Smooth muscle cell (in vitro differentiated cells): ENCODE data around the gene PCLO. TPM values are rescaled to one million over a fixed set of nuclear protein-coding genes. Genes with fewer than 3 reads are reported as not detected.

ENCODE experiments used
- DNase-seq: peaks from one replicate; lab custom pipeline; 2025; ENCODE audit not compliant: unreplicated experiment; lab: John Stamatoyannopoulos, UW
- H2AFZ ChIP-seq: fragments of 200-600 bp; sonication (generic); 2 replicates; pipeline ENCODE4 v1.6.0; 2016; ENCODE audit warnings: antibody characterized with exemption, low read depth, mild to moderate bottlenecking
- H3F3A ChIP-seq: fragments of 200-600 bp; sonication (generic); 2 replicates; pipeline ENCODE4 v1.6.0; 2017; ENCODE audit warnings: antibody characterized with exemption, low read depth
- H3K27ac ChIP-seq: fragments of 200-600 bp; sonication (generic); 2 replicates; pipeline ENCODE4 v1.5.1; 2016; ENCODE audit warnings: low read depth, mild to moderate bottlenecking
- H3K27me3 ChIP-seq: fragments of 200-600 bp; sonication (generic); 2 replicates; pipeline ENCODE4 v1.6.1; 2016; ENCODE audit warnings: low read depth, mild to moderate bottlenecking
- H3K36me3 ChIP-seq: fragments of 200-600 bp; sonication (generic); 2 replicates; pipeline ENCODE4 v1.5.1; 2016; ENCODE audit warnings: low read depth
- H3K4me1 ChIP-seq: fragments of 200-600 bp; sonication (generic); 2 replicates; pipeline ENCODE4 v1.5.1; 2016; ENCODE audit warnings: low read depth
- H3K4me2 ChIP-seq: fragments of 200-600 bp; sonication (generic); 2 replicates; pipeline ENCODE4 v1.6.0; 2016; ENCODE audit warnings: mild to moderate bottlenecking
- H3K4me3 ChIP-seq: fragments of 200-600 bp; sonication (generic); 2 replicates; pipeline ENCODE4 v1.5.1; 2016; ENCODE audit warnings: mild to moderate bottlenecking
- H3K79me2 ChIP-seq: fragments of 200-600 bp; sonication (generic); 2 replicates; pipeline ENCODE4 v1.6.0; 2016; ENCODE audit warnings: low read depth, mild to moderate bottlenecking
- H3K9ac ChIP-seq: fragments of 200-600 bp; sonication (generic); 2 replicates; pipeline ENCODE4 v1.6.0; 2016; ENCODE audit warnings: low read depth
- H3K9me3 ChIP-seq: fragments of 200-600 bp; sonication (generic); replicated peaks from 2 replicates; pipeline ENCODE4 v1.5.1; 2016; ENCODE audit warnings: low read depth
- H4K20me1 ChIP-seq: fragments of 200-600 bp; sonication (generic); 2 replicates; pipeline ENCODE4 v1.6.0; 2016; ENCODE audit warnings: low read depth
- WGBS: methylation state at CpG from one replicate; pipeline ENCODE4 v1.1.7; 2016; ENCODE audit warnings: low lambda C conversion rate; 5-methylcytosine and 5-hydroxymethylcytosine counted together
- polyA plus RNA-seq: library from polyadenylated mRNA; unstranded; fragments of >200 nt; fragmentation: Nextera tagmentation; extraction: Ambion mirVana; gene quantifications from 2 replicates; pipeline ENCODE4 v1.2.1, GENCODE V29; 2016
- total RNA-seq: library from RNA; depleted of rRNA; stranded (reverse); fragments of >200 nt; gene quantifications from 2 replicates; pipeline ENCODE4 v1.2.3, GENCODE V29; 2014
- TF ChIP-seq, protein P1 (sequence below): fragments of 200-600 bp; sonication (generic); IDR thresholded peaks from 2 replicates; pipeline ENCODE4 v1.5.1; 2017; ENCODE audit warnings: borderline replicate concordance, mild to moderate bottlenecking, antibody characterized with exemption; ENCODE audit not compliant: insufficient read depth, poor library complexity, severe bottlenecking

Gene PCLO
- total and polyA plus RNA-seq, 2 experiments from 2014 or later: 0.42 to 1.9 TPM

DNA sequence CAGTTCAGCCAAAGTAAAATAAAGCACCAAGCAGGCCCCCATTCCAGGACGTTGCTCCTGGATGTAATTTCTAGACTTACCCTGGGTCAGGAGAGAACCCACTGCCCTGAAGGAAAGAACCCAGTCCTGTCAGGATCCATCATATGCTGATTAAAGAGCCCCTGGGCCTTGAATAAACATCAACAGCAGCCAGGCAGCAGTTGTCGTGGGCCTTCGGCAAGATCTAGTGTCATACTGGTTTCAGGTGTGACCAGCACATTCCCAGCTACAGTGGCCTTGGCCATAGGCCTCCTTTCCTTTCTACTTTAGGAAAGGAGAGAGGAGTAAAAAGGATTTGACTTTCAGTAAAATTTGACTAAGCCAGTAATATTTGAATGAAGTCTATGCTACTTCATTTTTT, 430.0 kb downstream of the PCLO start:
- no peaks in the 10 kb centered on the region for H3K4me1 ChIP-seq
- TF ChIP-seq, protein P1, sequence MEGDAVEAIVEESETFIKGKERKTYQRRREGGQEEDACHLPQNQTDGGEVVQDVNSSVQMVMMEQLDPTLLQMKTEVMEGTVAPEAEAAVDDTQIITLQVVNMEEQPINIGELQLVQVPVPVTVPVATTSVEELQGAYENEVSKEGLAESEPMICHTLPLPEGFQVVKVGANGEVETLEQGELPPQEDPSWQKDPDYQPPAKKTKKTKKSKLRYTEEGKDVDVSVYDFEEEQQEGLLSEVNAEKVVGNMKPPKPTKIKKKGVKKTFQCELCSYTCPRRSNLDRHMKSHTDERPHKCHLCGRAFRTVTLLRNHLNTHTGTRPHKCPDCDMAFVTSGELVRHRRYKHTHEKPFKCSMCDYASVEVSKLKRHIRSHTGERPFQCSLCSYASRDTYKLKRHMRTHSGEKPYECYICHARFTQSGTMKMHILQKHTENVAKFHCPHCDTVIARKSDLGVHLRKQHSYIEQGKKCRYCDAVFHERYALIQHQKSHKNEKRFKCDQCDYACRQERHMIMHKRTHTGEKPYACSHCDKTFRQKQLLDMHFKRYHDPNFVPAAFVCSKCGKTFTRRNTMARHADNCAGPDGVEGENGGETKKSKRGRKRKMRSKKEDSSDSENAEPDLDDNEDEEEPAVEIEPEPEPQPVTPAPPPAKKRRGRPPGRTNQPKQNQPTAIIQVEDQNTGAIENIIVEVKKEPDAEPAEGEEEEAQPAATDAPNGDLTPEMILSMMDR: no peak
- no peak overlapping the region for H3K4me3 ChIP-seq
- no peak for DNase-seq
- no peaks in the 10 kb centered on the region for H3K36me3 ChIP-seq
- WGBS: 87% methylated on average over 3 of the region's 3 CpGs
- no peak overlapping the region for H3K4me2 ChIP-seq
- H4K20me1 ChIP-seq: no peaks in the 10 kb centered on the region
- no peaks in the 10 kb centered on the region for H3K79me2 ChIP-seq
- H3K9ac ChIP-seq: no peak overlapping the region
- H2AFZ ChIP-seq: no peak overlapping the region
- H3K27ac ChIP-seq: no peak overlapping the region
- no peaks in the 10 kb centered on the region for H3K9me3 ChIP-seq
- H3F3A ChIP-seq: no peaks in the 10 kb centered on the region
- H3K27me3 ChIP-seq: no peaks in the 10 kb centered on the region

DNA sequence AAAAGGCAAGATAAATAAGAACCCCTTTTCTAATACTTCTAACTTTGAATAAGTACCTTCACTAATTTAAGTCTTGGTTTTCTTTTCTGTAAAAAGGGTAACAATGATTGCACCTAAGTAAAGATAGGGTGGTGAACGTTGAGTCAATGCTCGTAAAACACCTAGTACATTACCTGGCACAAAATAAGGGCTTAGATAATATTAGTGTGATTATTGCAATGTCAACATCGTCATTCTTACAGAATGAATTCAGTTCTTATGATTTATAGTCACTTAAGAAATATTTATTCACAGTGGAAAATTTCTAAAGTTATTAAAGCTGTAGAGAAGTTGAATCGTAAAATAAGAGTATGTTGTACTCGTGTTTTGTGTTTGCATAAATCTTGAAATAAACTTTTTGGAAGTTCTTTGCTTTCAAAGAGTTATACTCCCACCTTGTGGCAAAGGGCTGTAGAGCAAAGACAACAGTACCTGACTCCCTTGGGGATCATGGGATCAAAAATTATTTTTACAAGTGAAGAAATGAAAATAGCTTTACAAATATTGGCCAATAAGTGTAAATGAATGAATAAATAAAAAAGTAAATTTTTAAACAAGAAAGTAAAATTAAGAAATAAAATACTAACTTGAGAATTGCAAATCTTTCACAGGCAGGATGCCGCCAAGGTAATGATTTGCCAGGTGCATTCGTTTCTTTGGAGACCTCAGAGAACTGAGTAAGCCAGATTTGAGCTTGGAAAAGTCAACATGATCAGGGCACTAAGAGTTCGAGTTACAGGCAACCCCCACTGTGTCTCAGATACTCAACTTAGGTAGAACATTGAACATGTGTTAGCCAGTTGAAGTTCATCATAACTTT, 433.3 kb downstream of the PCLO start:
- no peaks in the 10 kb centered on the region for H3K79me2 ChIP-seq
- H3K9ac ChIP-seq: no peak overlapping the region
- H3K4me3 ChIP-seq: no peak overlapping the region
- no peak overlapping the region for H2AFZ ChIP-seq
- WGBS: 51% methylated on average over 8 of the region's 8 CpGs
- H3K9me3 ChIP-seq: no peaks in the 10 kb centered on the region
- no peak for DNase-seq
- no peaks in the 10 kb centered on the region for H4K20me1 ChIP-seq
- no peak overlapping the region for H3K4me2 ChIP-seq
- no peaks in the 10 kb centered on the region for H3K27me3 ChIP-seq
- H3F3A ChIP-seq: no peaks in the 10 kb centered on the region
- TF ChIP-seq, protein P1: peak; percentile 88
- H3K36me3 ChIP-seq: no peaks in the 10 kb centered on the region
- H3K27ac ChIP-seq: no peak overlapping the region
- no peaks in the 10 kb centered on the region for H3K4me1 ChIP-seq

DNA sequence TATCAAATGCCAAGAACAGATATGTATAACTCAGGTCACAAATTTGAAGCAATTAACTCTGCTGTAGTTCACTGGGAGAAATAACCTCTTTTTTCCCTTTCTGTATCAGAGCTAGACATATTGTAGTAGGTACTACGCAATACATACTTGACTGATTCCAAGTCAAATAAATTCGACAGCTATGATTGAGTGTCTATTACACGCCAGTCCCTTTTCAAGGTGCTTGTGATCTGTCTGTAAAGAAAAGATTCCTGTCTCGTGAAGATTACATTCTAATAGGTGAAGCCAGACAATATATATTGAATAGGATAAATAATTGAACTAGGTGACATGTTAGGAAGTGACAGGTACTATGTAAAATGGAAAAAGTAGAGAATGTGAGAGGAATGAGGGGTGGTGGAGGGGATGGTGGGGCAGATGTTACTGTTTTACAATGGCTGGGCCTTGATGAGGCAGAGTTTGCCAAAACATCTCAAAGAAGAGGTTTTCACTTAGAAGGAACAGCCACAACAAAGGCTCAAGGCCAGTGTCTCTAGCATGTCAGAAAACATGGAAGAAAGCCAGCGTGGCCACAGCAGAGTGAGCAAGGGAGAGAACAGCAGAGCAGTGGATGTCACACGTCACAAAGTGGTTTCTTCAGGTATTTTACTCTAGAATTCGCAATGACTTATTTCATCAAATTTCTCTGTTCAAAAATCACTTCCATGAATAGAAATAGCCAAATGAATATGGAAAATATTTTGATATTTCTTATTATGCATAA, 436.5 kb downstream of the PCLO start:
- Histone ChIP-seq H3K4me2 (no peak overlapping the region), H4K20me1 (no peaks in the 10 kb centered on the region), H3K27ac (no peak overlapping the region), H2AFZ (no peak overlapping the region), H3K27me3 (no peaks in the 10 kb centered on the region), H3F3A (no peaks in the 10 kb centered on the region), H3K4me3 (no peak overlapping the region), H3K9me3 (no peaks in the 10 kb centered on the region), H3K36me3 (no peaks in the 10 kb centered on the region), H3K4me1 (no peaks in the 10 kb centered on the region), H3K9ac (no peak overlapping the region), H3K79me2 (no peaks in the 10 kb centered on the region)
- TF ChIP-seq, protein P1: no peak
- WGBS: 90% methylated on average over 7 of the region's 7 CpGs
- no peak for DNase-seq
